ENCODE measurements around the gene SPEN. TPM values are rescaled to one million over a fixed set of nuclear protein-coding genes. Genes with fewer than 3 reads are reported as not detected.

The SPEN gene
- polyA plus RNA-seq, 1 donor (not counting 4 experiments of a cell fraction or from before 2014, with no cell fraction given) = 8.9 TPM

- peaks cover 4 to 10% of the 10 kb centered on the region in 2 experiments for H3K36me3 ChIP-seq (ENCODE audit: control insufficient read depth in 2 of 2, extremely low read depth in 1 of 2, insufficient read depth in 2 of 2, low read length in 2 of 2)
- DNase-seq (ENCODE audit: low read depth, low spot score) (no peak), FAIRE-seq (no peak)
- dilution Hi-C loops (cut with MboI; ENCODE audit: extremely low pct_ligation_motif_present, low sequenced_read_pairs) = no loop called here
- H4K20me1 ChIP-seq (ENCODE audit: control insufficient read depth, extremely low read depth, insufficient read depth, low read length) = no peaks in the 10 kb centered on the region
- H3K4me2 ChIP-seq (ENCODE audit: control insufficient read depth, extremely low read depth, insufficient read depth, low read depth, low read length) = no peak overlapping the region
- H3K9me3 ChIP-seq (ENCODE audit: control insufficient read depth, low read depth, low read length) = no peaks in the 10 kb centered on the region
- H3K27me3 ChIP-seq (ENCODE audit: control insufficient read depth, extremely low read depth, insufficient read depth, low read length) = no peaks in the 10 kb centered on the region
- H3K9me1 ChIP-seq (ENCODE audit: control insufficient read depth, extremely low read depth, insufficient read depth, low read length) = no peaks in the 10 kb centered on the region
- H2AFZ ChIP-seq (ENCODE audit: control insufficient read depth, low read length) = no peak overlapping the region
- no peak overlapping the region for H3K9ac ChIP-seq (ENCODE audit: control insufficient read depth, extremely low read depth, insufficient read depth, low read length)
- H3K4me3 ChIP-seq (ENCODE audit: control insufficient read depth in 2 of 3, extremely low read depth in 1 of 3, insufficient read depth in 2 of 3, low read depth in 1 of 3, low read length in 3 of 3) = no peak overlapping the region
- TF ChIP-seq CTCF (optimal IDR thresholded peaks at IDR 0.05 in 1 of 3, IDR thresholded peaks at IDR 0.05 in 1 of 3, conservative IDR thresholded peaks at IDR 0.05 in 1 of 3; ENCODE audit: extremely low read depth in 1 of 3, insufficient read depth in 2 of 3, low read length in 3 of 3) (no peak), EZH2 (IDR thresholded peaks at IDR 0.05; ENCODE audit: low read length) (no peak)
- H3K79me2 ChIP-seq (ENCODE audit: control insufficient read depth, insufficient read depth, low read length) = peaks cover 54% of the 10 kb centered on the region
- H3K4me1 ChIP-seq (ENCODE audit: control insufficient read depth, extremely low read depth, insufficient read depth, low read length) = peaks cover 10% of the 10 kb centered on the region
- H3K27ac ChIP-seq (ENCODE audit: control insufficient read depth, insufficient read depth, low read length) = no peak overlapping the region
These were observed 114.0 kb downstream of the SPEN start for GRCh38 chr1:15961492-15961891.

- Histone ChIP-seq H3K4me2 (ENCODE audit: control insufficient read depth, extremely low read depth, insufficient read depth, low read depth, low read length) (no peak overlapping the region), H3K4me3 (ENCODE audit: control insufficient read depth in 2 of 3, extremely low read depth in 1 of 3, insufficient read depth in 2 of 3, low read depth in 1 of 3, low read length in 3 of 3) (no peak overlapping the region)
- dilution Hi-C loops (cut with MboI; ENCODE audit: extremely low pct_ligation_motif_present, low sequenced_read_pairs) = no loop called here
These were observed 114.7 kb downstream of the SPEN start for GRCh38 chr1:15962176-15962575.

More at GRCh38 chr1:15962176-15962575, 114.7 kb downstream of the SPEN start:
- Histone ChIP-seq H3K4me1 (ENCODE audit: control insufficient read depth, extremely low read depth, insufficient read depth, low read length) (peaks cover 9% of the 10 kb centered on the region), H3K79me2 (ENCODE audit: control insufficient read depth, insufficient read depth, low read length) (peaks cover 58% of the 10 kb centered on the region), H4K20me1 (ENCODE audit: control insufficient read depth, extremely low read depth, insufficient read depth, low read length) (no peaks in the 10 kb centered on the region), H3K9me3 (ENCODE audit: control insufficient read depth, low read depth, low read length) (no peaks in the 10 kb centered on the region), H3K9ac (ENCODE audit: control insufficient read depth, extremely low read depth, insufficient read depth, low read length) (no peak overlapping the region), H3K9me1 (ENCODE audit: control insufficient read depth, extremely low read depth, insufficient read depth, low read length) (no peaks in the 10 kb centered on the region), H3K27ac (ENCODE audit: control insufficient read depth, insufficient read depth, low read length) (no peak overlapping the region), H3K27me3 (ENCODE audit: control insufficient read depth, extremely low read depth, insufficient read depth, low read length) (no peaks in the 10 kb centered on the region), H2AFZ (ENCODE audit: control insufficient read depth, low read length) (no peak overlapping the region), H3K36me3 (ENCODE audit: control insufficient read depth in 2 of 2, extremely low read depth in 1 of 2, insufficient read depth in 2 of 2, low read length in 2 of 2) (peaks cover 6 to 11% of the 10 kb centered on the region in 2 experiments)
- no peak for FAIRE-seq
- no peak for DNase-seq (ENCODE audit: low read depth, low spot score)
- TF ChIP-seq EZH2 (IDR thresholded peaks at IDR 0.05; ENCODE audit: low read length) = no peak
- no peak for TF ChIP-seq CTCF (optimal IDR thresholded peaks at IDR 0.05 in 1 of 3, IDR thresholded peaks at IDR 0.05 in 1 of 3, conservative IDR thresholded peaks at IDR 0.05 in 1 of 3; ENCODE audit: extremely low read depth in 1 of 3, insufficient read depth in 2 of 3, low read length in 3 of 3)

Data from keratinocyte (primary cell).